Keratinocyte (primary cell): ENCODE data around the gene CIDEB. TPM values are rescaled to one million over a fixed set of nuclear protein-coding genes. Genes with fewer than 3 reads are reported as not detected.

Experiments
- DNase-seq: peaks from one replicate; pipeline ENCODE4 v3.0.0-alpha.2; 2011; ENCODE audit warnings: low read depth, missing footprints, low spot score
- FAIRE-seq: peaks from 2 replicates; lab custom pipeline; 2011; peaks lifted over from hg19 to GRCh38; lab: Jason Lieb, UNC
- H2AFZ ChIP-seq: 2 replicates; pipeline ENCODE4 v1.6.0; 2012; ENCODE audit warnings: low read length, control low read depth, inconsistent platforms; ENCODE audit not compliant: control insufficient read depth
- H3K27ac ChIP-seq: 2 replicates; pipeline ENCODE4 v1.5.1; 2011; ENCODE audit warnings: low read length; ENCODE audit not compliant: control insufficient read depth, insufficient read depth
- H3K27me3 ChIP-seq: 3 replicates; pipeline ENCODE4 v1.6.0; 2011; ENCODE audit warnings: low read length; ENCODE audit not compliant: control insufficient read depth, insufficient read depth; ENCODE audit errors: extremely low read depth
- H3K36me3 ChIP-seq, 2 experiments: 2 replicates in 1 of 2; 3 replicates in 1 of 2; pipeline ENCODE4 v1.5.1; 2011; ENCODE audit warnings: low read length in 2 of 2, mild to moderate bottlenecking in 1 of 2; ENCODE audit not compliant: control insufficient read depth in 2 of 2, insufficient read depth in 2 of 2; ENCODE audit errors: extremely low read depth in 1 of 2
- H3K4me1 ChIP-seq: 3 replicates; pipeline ENCODE4 v1.5.1; 2011; ENCODE audit warnings: low read length; ENCODE audit not compliant: control insufficient read depth, insufficient read depth; ENCODE audit errors: extremely low read depth
- H3K4me2 ChIP-seq: 3 replicates; pipeline ENCODE4 v1.6.0; 2011; ENCODE audit warnings: low read depth, low read length; ENCODE audit not compliant: control insufficient read depth, insufficient read depth; ENCODE audit errors: extremely low read depth
- H3K4me3 ChIP-seq, 3 experiments: fragments of 200-600 bp in 1 of 3; sonication (generic) in 1 of 3; 2 replicates in 2 of 3; 3 replicates in 1 of 3; pipeline ENCODE4 v1.5.1; 2011 to 2016; ENCODE audit warnings: low read length in 3 of 3, mild to moderate bottlenecking in 3 of 3, control low read depth in 2 of 3, inconsistent platforms in 1 of 3, low read depth in 1 of 3, mixed read lengths in 1 of 3, mixed run types in 1 of 3, moderate library complexity in 1 of 3; ENCODE audit not compliant: control insufficient read depth in 2 of 3, insufficient read depth in 2 of 3; ENCODE audit errors: extremely low read depth in 1 of 3
- H3K79me2 ChIP-seq: 2 replicates; pipeline ENCODE4 v1.6.0; 2012; ENCODE audit warnings: low read length; ENCODE audit not compliant: control insufficient read depth, insufficient read depth
- H3K9ac ChIP-seq: 3 replicates; pipeline ENCODE4 v1.6.0; 2011; ENCODE audit warnings: low read length; ENCODE audit not compliant: control insufficient read depth, insufficient read depth; ENCODE audit errors: extremely low read depth
- H3K9me1 ChIP-seq: 3 replicates; pipeline ENCODE4 v1.6.0; 2011; ENCODE audit warnings: low read length; ENCODE audit not compliant: control insufficient read depth, insufficient read depth; ENCODE audit errors: extremely low read depth
- H3K9me3 ChIP-seq: 2 replicates; pipeline ENCODE4 v1.5.1; 2012; ENCODE audit warnings: low read depth, low read length; ENCODE audit not compliant: control insufficient read depth
- H4K20me1 ChIP-seq: 3 replicates; pipeline ENCODE4 v1.6.0; 2011; ENCODE audit warnings: low read length; ENCODE audit not compliant: control insufficient read depth, insufficient read depth; ENCODE audit errors: extremely low read depth
- CTCF ChIP-seq, 3 experiments: IDR thresholded peaks in 1 of 3; conservative IDR thresholded peaks in 1 of 3; optimal IDR thresholded peaks in 1 of 3; 2 replicates in 2 of 3; 3 replicates in 1 of 3; pipeline versions ENCODE3 to v1.5.1; 2011; ENCODE audit warnings: low read length in 3 of 3, mild to moderate bottlenecking in 3 of 3, moderate library complexity in 2 of 3, control low read depth in 1 of 3, inconsistent platforms in 1 of 3; ENCODE audit not compliant: insufficient read depth in 2 of 3; ENCODE audit errors: extremely low read depth in 1 of 3
- EZH2 ChIP-seq: IDR thresholded peaks from one replicate; pipeline ENCODE4 v1.6.1; 2012; ENCODE audit warnings: inconsistent platforms, mild to moderate bottlenecking, low read length, moderate library complexity
- dilution Hi-C: fragments of 300-500 bp; cut with MboI; formaldehyde crosslinking; loops from one replicate; pipeline ENCODE4 v1.7.0; 2020; ENCODE audit warnings: low sequenced_read_pairs; ENCODE audit not compliant: extremely low pct_ligation_motif_present
- polyA plus RNA-seq, 5 experiments: library from polyadenylated mRNA; depleted of rRNA in 3 of 5; stranded (reverse) in 3 of 5; stranded (forward) in 1 of 5; unstranded in 1 of 5; fragments of >200 nt; gene quantifications; 1 replicate in 1 of 5; 2 replicates in 3 of 5; 3 replicates in 1 of 5; pipeline versions ENCODE4 v1.2.1 to v1.2.3, GENCODE V29; 2011 to 2012; ENCODE audit warnings: missing spikeins in 2 of 5, low read depth in 1 of 5, low replicate concordance in 1 of 5

The CIDEB gene
- polyA plus RNA-seq, 1 donor (not counting 4 experiments of a cell fraction or from before 2014, with no cell fraction given): 3.7 TPM

GRCh38 chr14:24256960-24257359 is 50.8 kb downstream of the CIDEB start:
- DNase-seq (no peak), FAIRE-seq (no peak)
- Histone ChIP-seq H3K27ac (no peak overlapping the region), H3K4me3 (no peak overlapping the region), H2AFZ (no peak overlapping the region), H3K9me3 (no peaks in the 10 kb centered on the region), H3K9me1 (no peaks in the 10 kb centered on the region), H4K20me1 (no peaks in the 10 kb centered on the region), H3K79me2 (no peaks in the 10 kb centered on the region), H3K4me2 (no peak overlapping the region), H3K27me3 (no peaks in the 10 kb centered on the region), H3K4me1 (peaks cover 13% of the 10 kb centered on the region), H3K36me3 (peaks cover 18 to 22% of the 10 kb centered on the region in 2 experiments), H3K9ac (no peak overlapping the region)
- dilution Hi-C loops: no loop called here
- TF ChIP-seq CTCF (optimal IDR thresholded peaks at IDR 0.05 in 1 of 3, IDR thresholded peaks at IDR 0.05 in 1 of 3, conservative IDR thresholded peaks at IDR 0.05 in 1 of 3; ENCODE audit: extremely low read depth in 1 of 3, insufficient read depth in 2 of 3, low read length in 3 of 3): no peak
- no peak for TF ChIP-seq EZH2

GRCh38 chr14:24255931-24256711 is 51.7 kb downstream of the CIDEB start:
- no peak for DNase-seq
- H3K27me3 ChIP-seq: no peaks in the 10 kb centered on the region
- peaks cover 13% of the 10 kb centered on the region for H3K4me1 ChIP-seq
- H4K20me1 ChIP-seq: no peaks in the 10 kb centered on the region
- no peaks in the 10 kb centered on the region for H3K9me1 ChIP-seq
- H3K9me3 ChIP-seq: no peaks in the 10 kb centered on the region
- no peak overlapping the region for H3K9ac ChIP-seq
- TF ChIP-seq CTCF (optimal IDR thresholded peaks at IDR 0.05 in 1 of 3, IDR thresholded peaks at IDR 0.05 in 1 of 3, conservative IDR thresholded peaks at IDR 0.05 in 1 of 3; ENCODE audit: extremely low read depth in 1 of 3, insufficient read depth in 2 of 3, low read length in 3 of 3) (no peak), EZH2 (no peak)
- no peaks in the 10 kb centered on the region for H3K79me2 ChIP-seq
- no peak overlapping the region for H3K27ac ChIP-seq
- no peak overlapping the region for H3K4me2 ChIP-seq
- peaks cover 18 to 25% of the 10 kb centered on the region in 2 experiments for H3K36me3 ChIP-seq
- H2AFZ ChIP-seq: no peak overlapping the region
- FAIRE-seq: no peak
- dilution Hi-C loops: no loop called here
- H3K4me3 ChIP-seq: no peak overlapping the region
